Iris pigment epithelial cell (primary cell): ENCODE measurements around the gene ARHGAP26.
A peak's percentile ranks its signal among the peaks of the same experiment; 100 is the strongest.
"Not testable (repeated sequence)": the region's sequence is repeated elsewhere in the genome, so short reads cannot be mapped to it uniquely, and the experiment has no call there.

Experiments used
- DNase-seq: peaks from one replicate; pipeline ENCODE4 v3.0.0-alpha.2; 2011; ENCODE audit warnings: low read depth

The ARHGAP26 gene

DNA sequence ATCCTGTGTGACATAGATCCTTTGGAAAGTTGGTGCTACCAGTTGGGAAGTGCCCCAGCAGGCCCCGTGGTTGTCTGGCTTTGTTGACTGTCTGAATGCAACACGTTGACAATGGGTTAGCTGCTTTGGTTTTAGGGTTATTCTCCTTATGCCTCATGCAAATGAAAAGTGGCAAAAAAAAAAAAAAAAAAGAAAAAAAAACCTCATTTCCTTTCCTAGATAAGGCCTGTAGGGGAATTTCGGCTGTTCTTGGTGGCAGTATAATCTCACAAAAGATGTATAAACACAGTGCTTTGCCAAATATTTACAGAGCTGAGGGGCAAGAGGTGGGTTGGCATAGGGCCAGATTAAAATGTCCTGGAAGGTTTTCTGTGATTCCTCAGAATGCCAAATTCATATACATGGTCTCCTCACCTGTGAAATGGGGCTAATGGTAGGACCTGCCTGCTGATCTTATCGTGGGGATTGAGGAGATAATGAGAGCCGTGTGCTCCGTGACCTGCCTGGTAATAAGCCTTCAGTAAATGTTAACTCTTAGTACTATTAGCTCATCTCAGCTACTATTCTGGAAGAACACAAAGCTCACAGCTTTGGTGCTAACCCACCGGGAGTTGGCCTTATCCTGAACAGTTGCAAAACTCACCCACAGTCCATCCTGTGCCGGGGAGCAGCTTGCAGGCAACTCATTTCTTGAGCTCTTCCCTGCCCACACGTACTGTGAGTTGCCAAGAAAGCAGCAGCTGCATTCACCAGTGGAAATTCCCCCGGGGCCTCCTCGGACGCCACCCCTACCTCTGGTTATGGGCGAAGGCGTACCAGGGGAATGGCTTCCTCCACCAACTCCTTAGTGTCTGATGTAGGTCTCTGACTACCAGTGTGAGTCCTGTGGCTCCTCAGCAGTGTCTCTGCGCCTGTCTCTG, 413.0 kb downstream of the ARHGAP26 start:
- peak; percentile 83 for DNase-seq

DNA sequence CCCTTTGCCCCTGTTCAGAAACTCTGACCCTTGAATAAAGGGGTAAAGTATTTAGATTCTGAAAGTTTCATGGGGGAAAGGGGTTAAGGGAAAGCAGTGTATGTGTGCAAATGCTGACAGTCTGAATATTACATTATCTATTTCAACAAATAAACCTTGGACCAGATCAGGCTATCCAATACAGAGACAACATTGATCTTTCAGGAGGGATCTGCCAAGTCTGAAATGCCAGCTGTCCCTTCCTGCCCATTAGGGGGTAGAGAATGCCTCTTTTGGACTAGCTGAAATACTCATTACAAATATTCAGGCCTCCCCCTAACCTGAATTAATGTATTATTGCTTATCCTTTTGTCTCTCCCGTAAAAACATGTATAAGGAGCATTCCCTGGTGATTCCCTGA, 413.8 kb downstream of the ARHGAP26 start:
- no peak for DNase-seq

- no peak for DNase-seq
Observed at GRCh38 chr5:143186623-143187022, 416.4 kb downstream of the ARHGAP26 start.

DNA sequence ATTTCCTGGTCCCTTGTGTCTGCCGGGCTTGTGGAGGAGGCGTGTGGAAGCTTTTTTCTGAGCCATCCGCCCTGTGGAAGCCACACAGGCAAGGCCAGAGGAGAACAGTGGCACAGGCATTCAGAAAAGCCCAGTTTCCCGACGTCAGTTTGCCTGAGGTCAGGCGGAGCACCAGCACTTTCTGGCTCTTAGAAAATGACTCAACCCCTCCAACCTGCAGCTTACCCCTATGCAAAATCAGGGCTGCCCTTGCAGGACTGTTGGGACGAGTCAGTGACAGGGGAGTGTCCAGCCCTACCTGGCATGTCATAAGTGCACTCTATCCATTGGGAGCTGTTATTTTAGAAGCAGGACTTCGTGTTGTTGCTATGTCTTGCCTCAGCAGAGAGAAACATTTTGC, 417.3 kb downstream of the ARHGAP26 start:
- no peak for DNase-seq

- DNase-seq: no peak
Observed at GRCh38 chr5:143188083-143188482, 417.9 kb downstream of the ARHGAP26 start.

DNA sequence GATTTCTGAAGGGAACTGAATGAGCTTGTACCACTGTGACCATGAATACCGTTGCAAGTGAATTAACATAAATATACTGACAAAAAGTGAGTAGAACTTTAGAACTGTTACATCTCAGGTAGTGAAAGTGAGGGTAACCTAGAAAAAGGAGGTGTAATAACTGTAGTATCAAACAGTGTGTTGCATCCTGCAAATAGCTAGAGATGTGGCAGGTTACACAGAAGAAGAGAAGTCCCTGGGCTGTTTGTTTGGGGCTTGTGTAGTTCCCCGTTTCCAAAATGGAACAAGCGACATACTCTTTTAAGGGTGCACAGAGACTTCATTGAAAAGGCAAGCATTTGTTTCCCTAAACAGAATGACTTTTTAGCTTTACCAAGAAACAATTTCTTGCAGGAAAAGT, 418.5 kb downstream of the ARHGAP26 start:
- no peak for DNase-seq

DNA sequence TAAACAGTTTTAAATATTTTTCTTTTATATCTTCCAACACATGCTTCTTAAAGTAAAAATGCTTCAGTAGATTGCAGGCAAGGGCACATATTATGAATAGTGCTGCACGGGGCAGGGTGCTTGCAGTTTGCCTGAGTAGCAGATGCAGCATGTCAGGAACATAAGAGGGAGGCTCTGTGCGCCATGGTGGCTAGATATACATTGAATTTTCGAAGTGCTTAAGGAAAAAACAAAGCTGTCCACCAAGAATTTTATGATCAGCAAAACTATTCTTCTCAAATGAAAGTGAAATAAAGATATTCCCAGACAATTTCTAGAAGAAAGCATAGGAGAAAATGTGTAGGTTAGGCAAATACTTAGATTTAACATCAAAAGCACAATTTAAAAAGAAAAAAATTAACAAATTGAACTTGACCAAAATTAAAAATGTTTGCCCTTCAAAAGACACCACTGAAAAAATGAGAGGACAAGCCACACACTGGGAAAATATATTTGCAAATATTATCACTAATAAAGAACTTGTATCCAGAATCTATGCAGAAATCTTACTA, 420.2 kb downstream of the ARHGAP26 start:
- no peak for DNase-seq

DNA sequence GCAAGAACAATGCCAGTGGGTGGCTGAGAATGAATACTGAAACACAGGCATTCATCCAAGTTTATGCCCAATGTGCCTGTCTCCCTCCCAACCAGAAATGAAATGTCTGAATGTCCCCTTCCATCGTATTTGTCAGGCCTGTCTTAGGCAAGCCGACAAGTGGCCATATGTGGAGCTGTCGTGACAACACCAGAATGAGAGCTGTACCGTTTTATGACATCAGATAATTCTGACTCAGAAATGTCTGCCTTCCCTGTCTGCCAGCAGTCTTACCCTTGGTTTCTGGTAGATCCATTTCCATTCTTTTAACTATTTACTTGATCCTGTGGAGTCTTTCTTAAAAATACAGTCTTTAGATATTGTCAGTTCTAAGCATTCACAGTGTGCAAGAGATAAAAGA, 421.5 kb downstream of the ARHGAP26 start:
- no peak for DNase-seq

DNA sequence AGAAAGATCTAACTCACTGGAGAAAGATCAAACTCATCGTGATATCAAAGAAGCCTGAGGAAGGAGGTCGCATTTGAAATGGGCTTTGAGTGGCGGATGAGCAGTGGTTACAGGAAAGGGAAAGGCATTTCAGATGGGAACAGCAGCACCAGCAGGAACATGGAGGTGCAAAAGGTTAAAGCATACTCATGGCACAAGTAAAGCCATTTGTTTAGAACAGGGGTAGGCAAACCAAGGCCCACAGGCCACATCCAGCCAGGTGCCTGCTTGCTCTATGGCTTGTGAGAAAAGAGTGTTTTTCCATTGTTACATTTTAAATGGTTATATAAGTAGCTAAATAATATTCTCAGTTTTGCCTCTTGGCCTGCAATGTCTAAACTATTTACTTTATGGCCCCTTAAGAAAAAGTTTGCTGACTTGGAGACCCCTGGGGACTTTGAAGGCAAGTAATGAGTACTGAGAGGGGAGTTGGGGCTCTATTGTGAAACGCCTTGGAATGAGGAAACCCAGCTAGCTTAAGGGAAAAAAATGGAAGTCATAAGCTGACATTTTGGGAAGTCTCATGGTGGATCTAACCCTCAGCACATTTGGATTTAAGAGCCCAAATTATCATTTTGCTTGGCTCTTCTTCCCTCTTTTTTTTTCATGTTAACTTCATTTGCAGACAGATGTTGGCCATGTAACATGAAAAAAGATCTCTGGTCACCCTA, 422.2 kb downstream of the ARHGAP26 start:
- no peak for DNase-seq

GRCh38 chr5:143194206-143194605, 424.0 kb downstream of the ARHGAP26 start:
- DNase-seq: peak; percentile 59

DNA sequence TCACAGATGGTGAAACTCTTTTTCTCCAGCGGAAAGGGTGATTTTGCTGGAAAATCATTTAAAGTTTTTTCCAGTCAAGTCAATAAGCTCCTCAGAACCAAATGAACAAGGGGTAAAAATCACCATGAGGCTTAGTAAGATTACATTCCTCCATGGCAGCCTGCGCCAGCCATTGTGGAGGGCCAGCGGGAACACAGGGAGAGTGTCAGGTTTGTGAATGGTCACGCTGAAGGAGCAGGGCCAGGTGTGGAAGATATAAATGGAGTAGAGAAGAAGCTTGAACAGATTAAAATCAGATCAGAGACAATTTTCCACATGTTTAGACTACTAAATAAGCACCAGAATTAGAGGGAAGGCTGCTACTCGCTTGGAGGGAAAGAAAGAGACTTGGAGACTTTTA, 424.5 kb downstream of the ARHGAP26 start:
- DNase-seq: no peak

DNA sequence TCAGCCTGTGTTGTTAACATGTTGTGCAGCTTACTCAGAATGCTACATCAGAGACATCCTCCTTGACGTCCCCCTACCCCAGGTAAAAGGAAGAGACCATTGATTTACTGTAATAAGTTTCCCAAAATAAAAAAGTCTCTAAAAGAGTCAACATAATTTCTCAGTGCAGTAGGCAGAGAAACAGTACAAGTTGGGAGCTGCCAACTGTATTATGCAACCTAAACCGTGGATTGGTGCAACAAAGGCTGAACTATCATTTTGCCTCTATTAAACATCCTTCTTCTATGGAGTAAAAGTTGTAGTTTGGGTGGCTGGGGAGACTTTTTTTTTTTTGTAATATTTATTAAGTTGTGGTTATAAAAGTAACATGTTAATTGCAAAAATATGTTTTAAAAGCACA, 425.3 kb downstream of the ARHGAP26 start:
- peak; percentile 56 for DNase-seq

DNA sequence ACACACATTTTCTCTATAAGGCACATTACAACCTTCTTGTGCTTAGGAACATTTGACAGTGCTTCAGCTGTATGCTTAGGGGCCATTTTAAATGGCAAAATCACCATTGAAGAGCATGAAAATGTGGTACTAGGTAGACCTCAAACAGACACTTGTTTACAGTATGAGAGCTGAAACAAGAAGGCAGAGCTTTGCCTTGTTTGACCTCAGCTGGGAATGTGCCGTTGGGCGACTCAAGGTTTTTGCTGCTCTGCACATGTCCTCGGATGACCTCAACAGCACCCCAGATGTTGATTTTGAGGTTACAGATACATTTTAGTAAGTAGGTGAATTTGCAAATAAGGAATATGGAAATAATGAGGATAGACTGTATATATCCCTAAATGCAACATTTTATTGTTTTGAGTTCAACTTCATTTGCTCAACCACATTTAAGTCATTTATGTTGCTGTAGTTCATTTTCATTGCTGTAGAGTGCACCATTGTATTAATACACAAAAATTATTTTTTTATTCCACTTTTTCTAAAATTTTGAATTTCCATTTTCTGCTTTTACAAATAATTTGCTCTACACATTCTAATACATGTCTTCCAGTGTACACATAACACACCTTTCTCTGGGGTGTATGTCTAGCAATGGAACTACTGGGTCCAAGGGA, 426.6 kb downstream of the ARHGAP26 start:
- DNase-seq: peak; percentile 38

DNA sequence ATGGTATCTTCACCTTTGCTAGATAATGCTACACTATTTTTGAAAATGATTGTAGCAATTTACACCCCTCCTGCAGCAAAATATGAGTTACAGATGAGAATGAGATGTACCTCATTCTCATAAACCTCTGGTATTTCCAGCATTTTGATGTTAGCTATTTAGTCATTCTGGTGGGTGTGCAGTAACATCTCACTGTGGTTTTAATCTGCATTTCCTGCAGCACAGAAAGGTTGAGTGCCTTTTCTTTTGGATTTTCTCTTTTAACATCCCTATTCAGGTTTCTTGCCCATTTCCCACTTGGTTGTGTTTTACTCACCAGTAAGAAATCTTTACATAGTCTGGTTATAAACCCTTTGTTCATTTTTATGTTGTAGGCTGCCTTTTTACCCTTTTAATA, 427.1 kb downstream of the ARHGAP26 start:
- peak; percentile 64 for DNase-seq

DNA sequence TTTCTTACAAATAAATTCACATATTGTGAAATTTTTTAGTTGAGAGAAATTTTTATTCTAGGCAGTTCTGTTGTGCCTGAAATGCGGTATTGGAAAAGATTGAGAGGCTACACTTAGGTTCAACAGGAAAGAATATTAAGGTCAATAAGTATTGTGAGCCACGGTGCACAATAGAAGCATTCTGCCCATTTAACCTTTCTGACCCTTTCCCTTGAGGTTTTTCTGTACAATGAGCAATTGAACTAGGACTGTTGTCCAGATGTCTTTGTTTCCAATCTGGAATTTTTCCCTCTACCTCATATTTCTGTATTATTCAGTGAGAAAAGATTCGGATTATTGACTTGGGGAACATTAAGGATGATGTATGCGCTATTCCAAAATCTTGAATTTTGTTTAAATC, 428.2 kb downstream of the ARHGAP26 start:
- no peak for DNase-seq

GRCh38 chr5:143199161-143199560, 429.0 kb downstream of the ARHGAP26 start:
- no peak for DNase-seq

DNA sequence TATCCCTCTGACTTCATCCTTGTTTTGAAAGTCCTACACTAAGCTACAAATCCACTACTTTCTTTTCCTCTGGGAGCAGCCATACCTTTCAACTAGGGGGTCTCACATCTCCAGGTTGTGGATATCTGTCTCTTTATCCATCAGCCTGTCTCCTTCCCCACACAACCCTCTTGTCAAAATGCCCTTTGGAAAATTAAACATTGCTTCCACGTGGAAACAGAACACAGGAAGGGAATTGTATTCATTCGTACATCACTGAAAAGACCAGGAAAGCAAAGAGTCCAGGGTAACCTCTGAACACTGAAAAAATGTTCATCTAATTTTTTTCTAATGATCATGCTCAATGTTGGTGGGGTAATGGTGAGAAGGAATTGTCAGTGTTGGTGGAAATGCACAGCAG, 429.7 kb downstream of the ARHGAP26 start:
- DNase-seq: no peak

DNA sequence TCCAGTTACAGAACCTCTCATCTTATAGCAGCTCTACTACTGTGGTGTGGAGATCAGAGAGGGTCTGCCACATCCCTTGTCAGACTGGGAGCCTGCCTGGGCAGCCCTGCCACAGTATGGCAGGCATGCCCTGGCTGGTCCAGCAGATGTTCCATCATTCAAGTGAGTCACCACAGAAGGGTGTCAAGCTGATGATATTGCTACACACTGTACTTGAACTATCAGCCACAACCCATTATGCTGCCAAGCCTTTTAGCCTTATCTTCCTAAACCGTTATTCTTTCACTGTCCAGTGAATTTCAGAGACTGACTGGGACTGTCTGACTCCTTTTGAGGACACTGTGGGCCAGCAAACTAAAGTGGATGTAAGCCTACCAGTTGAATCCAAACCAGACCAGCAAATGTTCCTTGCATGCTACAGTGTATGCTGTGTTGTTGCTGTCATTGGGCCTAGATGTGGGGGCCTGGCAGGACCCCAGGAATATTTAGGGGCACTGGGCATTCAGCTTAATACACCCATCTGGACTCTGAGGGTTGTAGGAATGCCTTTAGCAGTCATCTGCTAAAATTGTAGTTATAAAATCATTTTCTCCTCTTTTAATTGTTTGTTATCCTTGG, 430.7 kb downstream of the ARHGAP26 start:
- peak; percentile 93 for DNase-seq

- peak; percentile 86 for DNase-seq
Observed at GRCh38 chr5:143201589-143201988, 431.4 kb downstream of the ARHGAP26 start.

- DNase-seq: not testable (repeated sequence)
Observed at GRCh38 chr5:143203301-143203956, 433.3 kb downstream of the ARHGAP26 start.

GRCh38 chr5:143204474-143205246, 434.5 kb downstream of the ARHGAP26 start:
- DNase-seq: no peak
